HepG2 (cell line): ENCODE results near the gene ZNF117. TPM values are rescaled to one million over a fixed set of nuclear protein-coding genes. Genes with fewer than 3 reads are reported as not detected.
A peak's percentile ranks its signal among the peaks of the same experiment; 100 is the strongest.

Experiments used
- MEIS1 ChIP-seq: sonication (generic); formaldehyde crosslinking; IDR thresholded peaks from 2 replicates; pipeline ENCODE4 v1.9.0; 2021; ENCODE audit warnings: mild to moderate bottlenecking, missing genetic modification reagents, moderate library complexity, borderline replicate concordance
- RBAK ChIP-seq: sonication (generic); formaldehyde crosslinking; IDR thresholded peaks from 2 replicates; pipeline ENCODE4 v1.5.1; 2020; ENCODE audit warnings: mild to moderate bottlenecking, missing genetic modification reagents
- RFX3 ChIP-seq: IDR thresholded peaks from 2 replicates; pipeline ENCODE4 v1.6.1; 2016; ENCODE audit warnings: missing biosample characterization, missing genetic modification reagents
- TBP ChIP-seq: sonication (generic); formaldehyde crosslinking; IDR thresholded peaks from 2 replicates; pipeline ENCODE4 v1.5.0; 2020; ENCODE audit warnings: missing genetic modification reagents
- ZBTB21 ChIP-seq: sonication (generic); formaldehyde crosslinking; IDR thresholded peaks from 2 replicates; pipeline ENCODE4 v1.4.0; 2020; ENCODE audit warnings: missing genetic modification reagents
- ZNF143 ChIP-seq: sonication (generic); formaldehyde crosslinking; IDR thresholded peaks from 2 replicates; pipeline ENCODE4 v1.4.0; 2020; ENCODE audit warnings: missing genetic modification reagents
- ZNF230 ChIP-seq: sonication (generic); formaldehyde crosslinking; IDR thresholded peaks from 2 replicates; pipeline ENCODE4 v1.4.0; 2020; ENCODE audit warnings: mild to moderate bottlenecking, missing genetic modification reagents
- ZNF44 ChIP-seq: sonication (generic); formaldehyde crosslinking; IDR thresholded peaks from 2 replicates; pipeline ENCODE4 v1.5.1; 2020; ENCODE audit warnings: mild to moderate bottlenecking, missing genetic modification reagents
- ZNF619 ChIP-seq: sonication (generic); formaldehyde crosslinking; IDR thresholded peaks from 2 replicates; pipeline ENCODE4 v1.4.0; 2020; ENCODE audit warnings: mild to moderate bottlenecking, missing genetic modification reagents
- ZNF720 ChIP-seq: sonication (generic); formaldehyde crosslinking; IDR thresholded peaks from 2 replicates; pipeline ENCODE4 v1.4.0; 2020; ENCODE audit warnings: missing genetic modification reagents
- ZNF773 ChIP-seq: sonication (generic); formaldehyde crosslinking; IDR thresholded peaks from 2 replicates; pipeline ENCODE4 v1.4.0; 2020; ENCODE audit warnings: missing genetic modification reagents, borderline replicate concordance
- polyA plus RNA-seq, 8 experiments: library from polyadenylated mRNA; depleted of rRNA in 3 of 8; stranded (reverse) in 7 of 8; unstranded in 1 of 8; fragments of >200 nt; fragmentation: Illumina TruSeq in 4 of 8; extraction: Trizol in 4 of 8; gene quantifications; 2 replicates each; pipeline versions ENCODE4 v1.2.1 to v1.2.3, GENCODE V29; 2011 to 2016; ENCODE audit warnings: low read depth in 4 of 8, missing spikeins in 1 of 8, mixed read lengths in 1 of 8; ENCODE audit not compliant: insufficient read depth in 1 of 8
- total RNA-seq, 5 experiments: library from RNA; depleted of rRNA; stranded (reverse); fragments of >200 nt; fragmentation: Illumina TruSeq; extraction: Trizol; gene quantifications; 2 replicates each; pipeline ENCODE4 v1.2.3, GENCODE V29; 2016; ENCODE audit warnings: low read depth in 1 of 5
- TF ChIP-seq, protein P1 (sequence below): sonication (generic); formaldehyde crosslinking; IDR thresholded peaks from 2 replicates; pipeline ENCODE4 v1.4.0; 2020; ENCODE audit warnings: mild to moderate bottlenecking, missing genetic modification reagents, borderline replicate concordance
- TF ChIP-seq, protein P2 (sequence below): sonication (generic); formaldehyde crosslinking; IDR thresholded peaks from 2 replicates; pipeline ENCODE4 v1.4.0; 2020; ENCODE audit warnings: mild to moderate bottlenecking, low read depth, missing genetic modification reagents
- TF ChIP-seq, protein P3 (sequence below): sonication (generic); formaldehyde crosslinking; IDR thresholded peaks from 2 replicates; pipeline ENCODE4 v1.5.1; 2020; ENCODE audit warnings: missing genetic modification reagents, mild to moderate bottlenecking, borderline replicate concordance
- TF ChIP-seq, protein P4 (sequence below): sonication (generic); formaldehyde crosslinking; IDR thresholded peaks from 2 replicates; pipeline ENCODE4 v1.8.1; 2023; ENCODE audit warnings: mild to moderate bottlenecking, inconsistent platforms, moderate library complexity, missing genetic modification reagents, borderline replicate concordance

ZNF117 gene
- total and polyA plus RNA-seq, 2 of the 13 experiments (the other 11 are each of a cell fraction or from before 2014, with no cell fraction given): 6.6 to 20.0 TPM

DNA sequence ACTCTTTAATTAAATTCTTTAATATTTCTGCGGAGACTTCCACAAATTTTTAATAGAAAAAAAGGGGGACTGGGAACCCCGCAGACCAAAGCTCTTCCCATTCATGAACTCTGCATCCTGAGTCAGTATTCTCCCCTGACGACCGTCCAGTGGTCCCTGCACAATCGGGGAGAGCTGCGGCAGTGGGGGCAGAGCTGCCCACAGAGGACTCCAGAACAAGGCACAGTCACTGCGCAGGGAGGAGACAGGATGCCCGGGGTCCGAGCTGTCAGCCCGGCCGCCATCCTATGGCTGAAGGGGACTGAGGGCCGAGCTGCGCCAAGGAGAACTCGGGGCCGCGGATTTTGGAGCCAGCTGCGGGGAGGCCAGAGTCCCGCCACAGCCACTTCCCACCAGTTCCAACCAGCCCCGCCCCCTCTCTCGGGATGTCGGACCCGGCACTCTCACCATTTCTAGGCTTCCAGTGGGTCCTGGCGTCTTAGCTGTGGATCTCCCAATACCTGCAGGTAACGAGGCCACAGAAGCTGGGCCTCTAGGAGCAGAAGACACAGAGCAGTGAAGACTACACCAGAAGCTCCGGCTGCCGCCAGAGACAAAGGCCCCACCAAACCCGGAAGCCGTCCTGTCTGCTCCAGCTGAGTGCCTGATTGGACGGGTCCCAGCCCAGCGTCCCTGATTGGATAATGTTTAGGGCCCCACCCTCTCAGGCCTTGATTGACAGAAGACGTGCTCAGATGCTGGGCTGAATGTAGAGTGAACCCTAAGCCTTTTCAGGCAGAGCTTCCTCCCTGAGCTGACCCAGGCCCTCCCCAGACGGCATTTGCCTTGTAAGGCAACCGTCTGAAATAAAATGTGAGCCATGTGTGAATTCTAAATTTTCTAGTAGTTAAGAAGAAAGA lies 15.5 kb upstream of the ZNF117 start, which contains the start of gene ERV3-1 (continued):
- TF ChIP-seq, protein P1, sequence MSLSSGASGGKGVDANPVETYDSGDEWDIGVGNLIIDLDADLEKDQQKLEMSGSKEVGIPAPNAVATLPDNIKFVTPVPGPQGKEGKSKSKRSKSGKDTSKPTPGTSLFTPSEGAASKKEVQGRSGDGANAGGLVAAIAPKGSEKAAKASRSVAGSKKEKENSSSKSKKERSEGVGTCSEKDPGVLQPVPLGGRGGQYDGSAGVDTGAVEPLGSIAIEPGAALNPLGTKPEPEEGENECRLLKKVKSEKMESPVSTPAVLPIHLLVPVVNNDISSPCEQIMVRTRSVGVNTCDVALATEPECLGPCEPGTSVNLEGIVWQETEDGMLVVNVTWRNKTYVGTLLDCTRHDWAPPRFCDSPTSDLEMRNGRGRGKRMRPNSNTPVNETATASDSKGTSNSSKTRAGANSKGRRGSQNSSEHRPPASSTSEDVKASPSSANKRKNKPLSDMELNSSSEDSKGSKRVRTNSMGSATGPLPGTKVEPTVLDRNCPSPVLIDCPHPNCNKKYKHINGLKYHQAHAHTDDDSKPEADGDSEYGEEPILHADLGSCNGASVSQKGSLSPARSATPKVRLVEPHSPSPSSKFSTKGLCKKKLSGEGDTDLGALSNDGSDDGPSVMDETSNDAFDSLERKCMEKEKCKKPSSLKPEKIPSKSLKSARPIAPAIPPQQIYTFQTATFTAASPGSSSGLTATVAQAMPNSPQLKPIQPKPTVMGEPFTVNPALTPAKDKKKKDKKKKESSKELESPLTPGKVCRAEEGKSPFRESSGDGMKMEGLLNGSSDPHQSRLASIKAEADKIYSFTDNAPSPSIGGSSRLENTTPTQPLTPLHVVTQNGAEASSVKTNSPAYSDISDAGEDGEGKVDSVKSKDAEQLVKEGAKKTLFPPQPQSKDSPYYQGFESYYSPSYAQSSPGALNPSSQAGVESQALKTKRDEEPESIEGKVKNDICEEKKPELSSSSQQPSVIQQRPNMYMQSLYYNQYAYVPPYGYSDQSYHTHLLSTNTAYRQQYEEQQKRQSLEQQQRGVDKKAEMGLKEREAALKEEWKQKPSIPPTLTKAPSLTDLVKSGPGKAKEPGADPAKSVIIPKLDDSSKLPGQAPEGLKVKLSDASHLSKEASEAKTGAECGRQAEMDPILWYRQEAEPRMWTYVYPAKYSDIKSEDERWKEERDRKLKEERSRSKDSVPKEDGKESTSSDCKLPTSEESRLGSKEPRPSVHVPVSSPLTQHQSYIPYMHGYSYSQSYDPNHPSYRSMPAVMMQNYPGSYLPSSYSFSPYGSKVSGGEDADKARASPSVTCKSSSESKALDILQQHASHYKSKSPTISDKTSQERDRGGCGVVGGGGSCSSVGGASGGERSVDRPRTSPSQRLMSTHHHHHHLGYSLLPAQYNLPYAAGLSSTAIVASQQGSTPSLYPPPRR (CRISPR knock-in tag): peak; percentile 59; the same call in 1 of the 2 replicates
- TF ChIP-seq ZNF720 (CRISPR knock-in tag): no peak
- TF ChIP-seq ZNF773: no peak; the same call in 1 of the 2 replicates
- TF ChIP-seq RFX3: no peak
- TF ChIP-seq ZNF230 (CRISPR knock-in tag): peak; percentile 80; the same call in 1 of the 2 replicates
- peak; percentile 47; the same call in 1 of the 2 replicates for TF ChIP-seq ZNF143
- peak; percentile 56; the same call in 1 of the 2 replicates for TF ChIP-seq MEIS1
- TF ChIP-seq, protein P2, sequence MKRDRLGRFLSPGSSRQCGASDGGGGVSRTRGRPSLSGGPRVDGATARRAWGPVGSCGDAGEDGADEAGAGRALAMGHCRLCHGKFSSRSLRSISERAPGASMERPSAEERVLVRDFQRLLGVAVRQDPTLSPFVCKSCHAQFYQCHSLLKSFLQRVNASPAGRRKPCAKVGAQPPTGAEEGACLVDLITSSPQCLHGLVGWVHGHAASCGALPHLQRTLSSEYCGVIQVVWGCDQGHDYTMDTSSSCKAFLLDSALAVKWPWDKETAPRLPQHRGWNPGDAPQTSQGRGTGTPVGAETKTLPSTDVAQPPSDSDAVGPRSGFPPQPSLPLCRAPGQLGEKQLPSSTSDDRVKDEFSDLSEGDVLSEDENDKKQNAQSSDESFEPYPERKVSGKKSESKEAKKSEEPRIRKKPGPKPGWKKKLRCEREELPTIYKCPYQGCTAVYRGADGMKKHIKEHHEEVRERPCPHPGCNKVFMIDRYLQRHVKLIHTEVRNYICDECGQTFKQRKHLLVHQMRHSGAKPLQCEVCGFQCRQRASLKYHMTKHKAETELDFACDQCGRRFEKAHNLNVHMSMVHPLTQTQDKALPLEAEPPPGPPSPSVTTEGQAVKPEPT: 0 out of 2 replicates have a peak, but pooled peaks have one; percentile 52
- TF ChIP-seq, protein P3, sequence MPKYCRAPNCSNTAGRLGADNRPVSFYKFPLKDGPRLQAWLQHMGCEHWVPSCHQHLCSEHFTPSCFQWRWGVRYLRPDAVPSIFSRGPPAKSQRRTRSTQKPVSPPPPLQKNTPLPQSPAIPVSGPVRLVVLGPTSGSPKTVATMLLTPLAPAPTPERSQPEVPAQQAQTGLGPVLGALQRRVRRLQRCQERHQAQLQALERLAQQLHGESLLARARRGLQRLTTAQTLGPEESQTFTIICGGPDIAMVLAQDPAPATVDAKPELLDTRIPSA (CRISPR knock-in tag): no peak
- TF ChIP-seq ZNF44: peak; percentile 88; the same call in 1 of the 2 replicates
- no peak for TF ChIP-seq RBAK (CRISPR knock-in tag)
- no peak for TF ChIP-seq ZBTB21 (CRISPR knock-in tag)
- TF ChIP-seq TBP (CRISPR knock-in tag): no peak
- 0 out of 2 replicates have a peak, but pooled peaks have one; percentile 40 for TF ChIP-seq ZNF619 (CRISPR knock-in tag)
- TF ChIP-seq, protein P4, sequence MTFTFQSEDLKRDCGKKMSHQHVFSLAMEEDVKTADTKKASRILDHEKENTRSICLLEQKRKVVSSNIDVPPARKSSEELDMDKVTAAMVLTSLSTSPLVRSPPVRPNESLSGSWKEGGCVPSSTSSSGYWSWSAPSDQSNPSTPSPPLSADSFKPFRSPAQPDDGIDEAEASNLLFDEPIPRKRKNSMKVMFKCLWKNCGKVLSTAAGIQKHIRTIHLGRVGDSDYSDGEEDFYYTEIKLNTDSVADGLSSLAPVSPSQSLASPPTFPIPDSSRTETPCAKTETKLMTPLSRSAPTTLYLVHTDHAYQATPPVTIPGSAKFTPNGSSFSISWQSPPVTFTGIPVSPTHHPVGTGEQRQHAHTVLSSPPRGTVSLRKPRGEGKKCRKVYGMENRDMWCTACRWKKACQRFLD (CRISPR knock-in tag): no peak
